BLaER1 treated with 17β-estradiol and CSF1 and Interleukin-3, amounts not matched to agents 10 nM and 100 nM (cell line): ENCODE measurements around the gene ATP13A3.
"Not testable (repeated sequence)": the region's sequence is repeated elsewhere in the genome, so short reads cannot be mapped to it uniquely, and the experiment has no call there.

Source experiments
- H3K27ac ChIP-seq, 11 experiments: shearing (Covaris generic); formaldehyde crosslinking; 2 replicates each; pipeline ENCODE4 v1.8.1; 2022
- H3K27me3 ChIP-seq, 11 experiments: shearing (Covaris generic); formaldehyde crosslinking; 2 replicates each; pipeline ENCODE4 v1.8.1; 2022
- H3K36me3 ChIP-seq, 11 experiments: shearing (Covaris generic); formaldehyde crosslinking; 2 replicates each; pipeline ENCODE4 v1.8.1; 2022
- H3K4me1 ChIP-seq, 10 experiments: shearing (Covaris generic); formaldehyde crosslinking; 2 replicates each; pipeline ENCODE4 v1.8.1; 2022
- H3K4me2 ChIP-seq, 11 experiments: shearing (Covaris generic); formaldehyde crosslinking; 2 replicates each; pipeline ENCODE4 v1.8.1; 2022
- H3K4me3 ChIP-seq, 10 experiments: shearing (Covaris generic); formaldehyde crosslinking; 2 replicates each; pipeline ENCODE4 v1.8.1; 2022
- H3K9ac ChIP-seq, 11 experiments: shearing (Covaris generic); formaldehyde crosslinking; 2 replicates each; pipeline ENCODE4 v1.8.1; 2022
- H3K9me3 ChIP-seq, 11 experiments: shearing (Covaris generic); formaldehyde crosslinking; replicated peaks in 1 of 11; 2 replicates each; pipeline ENCODE4 v1.8.1; 2022
- H4K20me1 ChIP-seq, 11 experiments: shearing (Covaris generic); formaldehyde crosslinking; 2 replicates each; pipeline ENCODE4 v1.8.1; 2022
- Cebpa-rat ChIP-seq, 11 experiments: shearing (Covaris generic); IDR thresholded peaks; 2 replicates each; pipeline ENCODE4 v1.8.1; 2022

ATP13A3 gene

DNA sequence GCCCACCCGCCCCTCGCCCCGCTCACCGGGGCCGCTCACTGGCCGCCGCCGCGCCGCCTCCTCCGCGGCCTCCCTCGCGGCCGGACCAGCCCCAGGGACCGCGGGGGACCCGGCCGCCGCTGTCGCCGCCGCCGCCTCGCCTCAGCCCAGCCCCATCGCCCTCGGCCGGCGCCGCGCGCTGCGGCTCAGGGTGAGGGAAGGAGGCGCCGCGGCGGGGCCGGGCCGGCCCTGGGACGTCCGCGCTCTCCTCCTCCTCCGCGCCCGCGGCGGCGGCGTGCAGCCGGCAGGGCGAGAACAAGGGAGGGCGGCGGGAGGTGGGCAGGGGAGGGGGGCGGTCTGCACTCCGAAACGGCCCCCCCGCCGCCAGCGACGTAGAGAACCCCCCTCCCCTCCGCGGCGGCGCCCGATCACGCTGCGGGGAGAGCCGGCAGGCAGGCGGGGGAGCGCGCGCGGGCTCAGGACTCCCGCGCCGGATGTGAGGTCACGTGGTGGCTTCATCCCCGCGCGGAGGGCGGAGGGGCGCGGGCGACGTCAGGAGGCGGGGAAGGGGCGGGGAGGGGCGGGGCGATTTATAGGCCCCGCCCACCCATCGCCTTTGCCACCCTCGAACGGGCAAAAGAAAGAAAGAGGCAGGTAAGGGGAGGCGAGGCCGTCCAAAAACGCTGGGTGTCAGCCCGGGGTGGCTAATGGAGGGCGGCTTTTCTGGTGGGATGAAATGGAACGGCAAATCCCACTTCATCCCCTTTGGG, at the start of gene ATP13A3:
Gene ATP13A3 (minus strand): TSS at position 463 of the 749 bp plus-strand sequence. CDS start 24,812 bp downstream, outside the sequence.
- H3K27ac ChIP-seq = peak within 1 kb of the TSS; percentile 82 to 96 (median 91)
- H3K4me1 ChIP-seq = peaks cover 37 to 85% (median 67%) of the 10 kb centered on the region in 10 experiments
- H3K9ac ChIP-seq = peak within 1 kb of the TSS; percentile 87 to 99 (median 92)
- H3K9me3 ChIP-seq = no peaks in the 10 kb centered on the region
- peaks cover 7 to 45% (median 37%) of the 10 kb centered on the region in 11 experiments; a peak in 19 of 22 replicates for H4K20me1 ChIP-seq
- H3K4me3 ChIP-seq = peak within 1 kb of the TSS; percentile 70 to 91 (median 83)
- H3K27me3 ChIP-seq = peaks cover 0 to 12% (median 5%) of the 10 kb centered on the region in 11 experiments; a peak in 4 of 22 replicates
- H3K36me3 ChIP-seq = peaks cover 15 to 32% (median 29%) of the 10 kb centered on the region in 11 experiments
- peak within 1 kb of the TSS; percentile 93 to 99 (median 95) for H3K4me2 ChIP-seq
- no peak for TF ChIP-seq Cebpa-rat (IDR thresholded peaks at IDR 0.05)

- not testable (repeated sequence) for H3K4me3 ChIP-seq, H3K9ac ChIP-seq, H3K27me3 ChIP-seq, H3K36me3 ChIP-seq, H3K27ac ChIP-seq, H3K4me2 ChIP-seq, H4K20me1 ChIP-seq
- H3K9me3 ChIP-seq = peaks cover 23 to 34% (median 33%) of the 10 kb centered on the region in 11 experiments
- peaks cover 0 to 32% (median 10%) of the 10 kb centered on the region in 10 experiments; a peak in 17 of 20 replicates for H3K4me1 ChIP-seq
Measured at GRCh38 chr3:194535199-194535598, 48.4 kb upstream of the ATP13A3 start.

- Histone ChIP-seq H3K27ac (no peak overlapping the region), H3K9ac (no peak overlapping the region), H3K4me3 (no peak overlapping the region), H3K9me3 (peaks cover 23 to 34% (median 33%) of the 10 kb centered on the region in 11 experiments), H3K4me1 (peaks cover 0 to 23% (median 10%) of the 10 kb centered on the region in 10 experiments; a peak in 17 of 20 replicates), H3K36me3 (peaks cover 0 to 7% (median 0%) of the 10 kb centered on the region in 11 experiments; a peak in 2 of 22 replicates), H3K4me2 (no peak overlapping the region), H3K27me3 (no peaks in the 10 kb centered on the region), H4K20me1 (no peaks in the 10 kb centered on the region)
- TF ChIP-seq Cebpa-rat (IDR thresholded peaks at IDR 0.05) = no peak
Measured at GRCh38 chr3:194534243-194534642, 47.4 kb upstream of the ATP13A3 start.

DNA sequence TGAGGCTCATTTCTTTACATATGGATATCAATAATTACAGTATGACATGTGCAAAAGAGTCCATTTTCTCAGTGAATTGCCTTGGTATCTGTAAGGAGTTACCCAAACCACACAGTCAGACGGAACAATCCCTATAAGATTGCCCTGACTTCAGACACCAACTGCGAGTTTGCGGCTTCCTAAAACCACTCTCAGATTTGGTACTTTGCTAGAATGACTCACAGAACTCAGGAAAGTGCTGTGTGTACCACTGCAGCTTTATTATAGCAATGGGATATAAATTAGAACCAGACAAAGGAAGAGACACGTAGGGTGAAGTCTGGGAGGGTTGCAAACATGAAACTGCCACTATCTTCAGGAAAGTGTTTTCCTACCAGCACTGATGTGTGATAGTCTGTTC, 45.8 kb upstream of the ATP13A3 start:
- Histone ChIP-seq H3K36me3 (peaks cover 0 to 7% (median 0%) of the 10 kb centered on the region in 11 experiments; a peak in 2 of 22 replicates), H3K27me3 (no peaks in the 10 kb centered on the region), H3K9me3 (peaks cover 23 to 34% (median 33%) of the 10 kb centered on the region in 11 experiments), H3K4me2 (no peak overlapping the region; a peak in 1 of 22 replicates), H3K27ac (no peak overlapping the region), H3K4me1 (peaks cover 0 to 34% (median 6%) of the 10 kb centered on the region in 10 experiments; a peak in 17 of 20 replicates), H3K4me3 (no peak overlapping the region), H3K9ac (no peak overlapping the region), H4K20me1 (no peaks in the 10 kb centered on the region)
- TF ChIP-seq Cebpa-rat (IDR thresholded peaks at IDR 0.05) = no peak

DNA sequence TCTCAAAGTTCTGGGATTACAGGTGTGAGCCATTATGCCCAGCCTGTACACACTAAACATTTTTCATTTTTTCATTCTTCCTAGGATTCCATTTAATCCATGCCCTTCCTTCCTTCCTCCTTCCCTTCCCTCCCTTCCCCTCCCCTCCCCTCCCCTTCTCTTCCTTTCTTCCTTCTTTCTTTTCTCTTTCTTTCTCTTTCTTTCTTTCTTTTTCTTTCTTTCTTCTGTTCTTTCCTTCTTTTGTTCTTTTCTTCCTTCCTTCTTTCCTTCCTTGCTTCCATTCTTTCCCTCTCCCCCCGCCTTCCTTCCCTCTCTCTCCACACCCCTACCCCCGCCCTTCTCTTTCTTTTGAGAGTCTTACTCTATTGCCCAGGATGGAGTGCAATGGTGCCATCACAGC, 40.9 kb upstream of the ATP13A3 start:
- Histone ChIP-seq H4K20me1 (no peaks in the 10 kb centered on the region), H3K4me3 (no peak overlapping the region), H3K4me1 (peaks cover 0 to 58% (median 4%) of the 10 kb centered on the region in 10 experiments; a peak in 9 of 20 replicates), H3K27me3 (no peaks in the 10 kb centered on the region), H3K9me3 (peaks cover 0 to 7% (median under 1%) of the 10 kb centered on the region in 11 experiments; a peak in 7 of 22 replicates), H3K9ac (peak overlapping the region in 3 of 11 experiments; percentile 45 to 64 (median 58); a peak in 4 of 22 replicates), H3K36me3 (no peaks in the 10 kb centered on the region), H3K4me2 (peak overlapping the region in 3 of 11 experiments; percentile 1 to 68 (median 65); a peak in 5 of 22 replicates), H3K27ac (peak overlapping the region in 5 of 11 experiments; percentile 30 to 92 (median 75); a peak in 8 of 22 replicates)
- TF ChIP-seq Cebpa-rat (IDR thresholded peaks at IDR 0.05) = no peak

DNA sequence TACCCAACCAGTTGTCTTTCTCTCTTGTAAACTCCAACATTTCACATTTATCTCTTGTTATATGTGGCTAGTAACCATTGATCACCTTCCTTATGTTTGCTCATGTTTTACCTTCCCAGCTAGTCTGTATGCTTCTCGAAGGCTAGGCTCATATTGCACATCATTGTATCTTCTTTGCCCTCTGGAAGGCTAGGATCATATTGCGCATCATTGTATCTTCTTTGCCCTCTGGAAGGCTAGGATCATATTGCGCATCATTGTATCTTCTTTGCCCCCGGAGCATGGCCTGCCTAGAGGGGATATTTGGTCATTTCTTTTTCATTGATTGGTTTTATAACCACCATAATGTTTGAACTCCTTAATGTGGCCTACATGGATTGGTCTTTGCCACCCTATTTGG, 39.4 kb upstream of the ATP13A3 start:
- no peak overlapping the region for H3K4me3 ChIP-seq
- peak overlapping the region in 5 of 11 experiments; percentile 36 to 75 (median 73); a peak in 8 of 22 replicates for H3K4me2 ChIP-seq

DNA sequence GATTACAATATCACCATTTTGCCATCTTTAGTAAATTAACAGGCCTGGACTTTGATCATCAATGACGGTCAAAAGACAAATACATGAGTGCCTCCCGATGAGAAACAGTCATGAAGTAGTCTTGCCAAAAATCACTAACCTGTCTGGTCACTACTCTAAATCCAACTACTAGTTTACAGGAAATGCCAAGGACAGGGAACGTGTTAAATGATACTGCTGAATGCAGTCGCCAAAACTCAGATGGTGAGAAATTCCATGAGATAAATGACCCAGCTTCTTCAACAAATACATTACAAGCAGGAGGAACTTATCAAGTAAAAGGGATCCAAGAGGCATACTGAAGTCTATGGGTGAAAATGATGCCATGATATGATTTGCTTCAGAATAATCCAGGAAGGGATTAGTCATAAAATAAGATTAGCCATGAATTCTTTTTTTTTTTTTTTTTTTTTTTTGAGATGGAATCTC, 35.8 kb upstream of the ATP13A3 start:
- H3K27ac ChIP-seq = no peak overlapping the region

More for the DNA sequence above, 39.4 kb upstream of the ATP13A3 start:
- Histone ChIP-seq H3K4me1 (peaks cover 0 to 61% (median 4%) of the 10 kb centered on the region in 10 experiments; a peak in 9 of 20 replicates), H3K9me3 (no peaks in the 10 kb centered on the region), H4K20me1 (no peaks in the 10 kb centered on the region), H3K27me3 (no peaks in the 10 kb centered on the region), H3K9ac (peak overlapping the region in 3 of 11 experiments; percentile 52 to 71 (median 57); a peak in 5 of 22 replicates), H3K36me3 (no peaks in the 10 kb centered on the region), H3K27ac (peak overlapping the region in 4 of 11 experiments; percentile 70 to 92 (median 82); a peak in 9 of 22 replicates)
- TF ChIP-seq Cebpa-rat (IDR thresholded peaks at IDR 0.05) = no peak

GRCh38 chr3:194521510-194522260, 34.9 kb upstream of the ATP13A3 start:
- Histone ChIP-seq H4K20me1 (no peaks in the 10 kb centered on the region), H3K4me1 (peaks cover 0 to 42% (median 2%) of the 10 kb centered on the region in 10 experiments; a peak in 9 of 20 replicates), H3K9ac (no peak overlapping the region), H3K4me2 (peak overlapping the region in 1 of 11 experiments; percentile 3; a peak in 1 of 22 replicates), H3K36me3 (no peaks in the 10 kb centered on the region), H3K4me3 (no peak overlapping the region), H3K27ac (no peak overlapping the region), H3K9me3 (no peaks in the 10 kb centered on the region), H3K27me3 (no peaks in the 10 kb centered on the region)
- no peak for TF ChIP-seq Cebpa-rat (IDR thresholded peaks at IDR 0.05)

More for the DNA sequence above, 35.8 kb upstream of the ATP13A3 start:
- TF ChIP-seq Cebpa-rat (IDR thresholded peaks at IDR 0.05) = no peak
- peaks cover 0 to 46% (median 4%) of the 10 kb centered on the region in 10 experiments; a peak in 9 of 20 replicates for H3K4me1 ChIP-seq
- no peak overlapping the region for H3K4me2 ChIP-seq
- no peaks in the 10 kb centered on the region for H3K27me3 ChIP-seq
- H3K36me3 ChIP-seq = no peaks in the 10 kb centered on the region
- no peak overlapping the region for H3K4me3 ChIP-seq
- H3K9ac ChIP-seq = no peak overlapping the region
- H4K20me1 ChIP-seq = no peaks in the 10 kb centered on the region
- H3K9me3 ChIP-seq = no peaks in the 10 kb centered on the region

GRCh38 chr3:194520682-194521162, 33.9 kb upstream of the ATP13A3 start:
- H3K4me2 ChIP-seq, H3K4me3 ChIP-seq, H4K20me1 ChIP-seq, H3K27ac ChIP-seq, H3K9ac ChIP-seq, H3K9me3 ChIP-seq, H3K27me3 ChIP-seq, H3K36me3 ChIP-seq: not testable (repeated sequence)
- H3K4me1 ChIP-seq = peaks cover 0 to 33% (median 0%) of the 10 kb centered on the region in 10 experiments; a peak in 6 of 20 replicates

DNA sequence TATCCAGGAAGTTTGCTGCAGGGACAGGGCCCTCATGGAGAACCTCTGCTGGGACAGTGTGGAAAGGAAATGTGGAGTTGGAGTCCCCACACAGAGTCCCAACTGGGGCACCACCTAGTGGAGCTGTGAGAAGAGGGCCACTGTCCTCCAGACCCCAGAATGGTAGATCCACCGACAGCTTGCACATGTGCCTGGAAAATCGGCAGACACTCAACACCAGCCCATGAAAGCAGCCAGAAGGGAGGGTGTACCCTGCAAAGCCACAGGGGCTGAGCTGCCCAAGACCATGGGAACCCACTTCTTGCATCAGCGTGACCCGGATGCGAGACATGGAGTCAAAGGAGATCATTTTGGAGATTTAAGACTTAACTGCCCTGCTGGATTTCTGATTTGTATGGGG, 33.4 kb upstream of the ATP13A3 start:
- H3K4me3 ChIP-seq, H3K36me3 ChIP-seq, H3K27ac ChIP-seq, H3K27me3 ChIP-seq, H3K4me2 ChIP-seq, H4K20me1 ChIP-seq, H3K9me3 ChIP-seq, H3K9ac ChIP-seq: not testable (repeated sequence)
- H3K4me1 ChIP-seq = peaks cover 0 to 28% (median 0%) of the 10 kb centered on the region in 10 experiments; a peak in 6 of 20 replicates
